ENCODE results near the gene SFMBT2. TPM values are rescaled to one million over a fixed set of nuclear protein-coding genes. Genes with fewer than 3 reads are reported as not detected.

The SFMBT2 gene
- total and polyA plus RNA-seq, 2 donors, result 5.0 to 30.9 TPM

GRCh38 chr10:7248585-7249164 lies 162.2 kb downstream of the SFMBT2 start:
- 83% methylated on average over 11 of the region's 11 CpGs for WGBS
- DNase-seq (ENCODE audit: extremely low spot score), result no peak

GRCh38 chr10:7248148-7248547 lies 162.7 kb downstream of the SFMBT2 start:
- Histone ChIP-seq H3K4me3 (ENCODE audit: low read depth, low read length) (no peak overlapping the region), H3K36me3 (ENCODE audit: insufficient read depth) (no peaks in the 10 kb centered on the region), H3K4me1 (ENCODE audit: insufficient read depth) (no peaks in the 10 kb centered on the region), H3K27ac (ENCODE audit: low read depth) (no peak overlapping the region)
- 85% methylated on average over 8 of the region's 8 CpGs for WGBS
- DNase-seq (ENCODE audit: extremely low spot score), result no peak

More at GRCh38 chr10:7248585-7249164, 162.2 kb downstream of the SFMBT2 start:
- Histone ChIP-seq H3K36me3 (ENCODE audit: insufficient read depth) (no peaks in the 10 kb centered on the region), H3K4me1 (ENCODE audit: insufficient read depth) (no peaks in the 10 kb centered on the region), H3K27ac (ENCODE audit: low read depth) (no peak overlapping the region), H3K4me3 (ENCODE audit: low read depth, low read length) (no peak overlapping the region)

- no peak for DNase-seq (ENCODE audit: extremely low spot score)
Measured at GRCh38 chr10:7245505-7245904, 165.3 kb downstream of the SFMBT2 start.

GRCh38 chr10:7243873-7244272 lies 167.0 kb downstream of the SFMBT2 start:
- no peak overlapping the region for H3K27ac ChIP-seq (ENCODE audit: low read depth)
- H3K36me3 ChIP-seq (ENCODE audit: insufficient read depth), result no peaks in the 10 kb centered on the region
- DNase-seq (ENCODE audit: extremely low spot score), result no peak
- WGBS, result 43% methylated on average over 3 of the region's 3 CpGs
- no peaks in the 10 kb centered on the region for H3K4me1 ChIP-seq (ENCODE audit: insufficient read depth)
- no peak overlapping the region for H3K4me3 ChIP-seq (ENCODE audit: low read depth, low read length)

More at GRCh38 chr10:7245505-7245904, 165.3 kb downstream of the SFMBT2 start:
- H3K27ac ChIP-seq (ENCODE audit: low read depth), result no peak overlapping the region
- H3K36me3 ChIP-seq (ENCODE audit: insufficient read depth), result no peaks in the 10 kb centered on the region
- no peaks in the 10 kb centered on the region for H3K4me1 ChIP-seq (ENCODE audit: insufficient read depth)
- WGBS, result 83% methylated on average over 4 of the region's 4 CpGs
- no peak overlapping the region for H3K4me3 ChIP-seq (ENCODE audit: low read depth, low read length)

- Histone ChIP-seq H3K27ac (ENCODE audit: low read depth) (no peak overlapping the region), H3K4me3 (ENCODE audit: low read depth, low read length) (no peak overlapping the region), H3K4me1 (ENCODE audit: insufficient read depth) (no peaks in the 10 kb centered on the region), H3K36me3 (ENCODE audit: insufficient read depth) (no peaks in the 10 kb centered on the region)
- WGBS, result 97% methylated on average over 6 of the region's 6 CpGs
- DNase-seq (ENCODE audit: extremely low spot score), result no peak
Measured at GRCh38 chr10:7243139-7243538, 167.7 kb downstream of the SFMBT2 start.

GRCh38 chr10:7239312-7239985 lies 171.4 kb downstream of the SFMBT2 start:
- no peak overlapping the region for H3K27ac ChIP-seq (ENCODE audit: low read depth)
- H3K4me3 ChIP-seq (ENCODE audit: low read depth, low read length), result no peak overlapping the region
- DNase-seq (ENCODE audit: extremely low spot score), result no peak
- 74% methylated on average over 5 of the region's 5 CpGs for WGBS
- no peaks in the 10 kb centered on the region for H3K36me3 ChIP-seq (ENCODE audit: insufficient read depth)
- H3K4me1 ChIP-seq (ENCODE audit: insufficient read depth), result no peaks in the 10 kb centered on the region

- peaks cover 1% of the 10 kb centered on the region for H3K36me3 ChIP-seq (ENCODE audit: insufficient read depth)
- no peaks in the 10 kb centered on the region for H3K4me1 ChIP-seq (ENCODE audit: insufficient read depth)
- H3K27ac ChIP-seq (ENCODE audit: low read depth), result no peak overlapping the region
- H3K4me3 ChIP-seq (ENCODE audit: low read depth, low read length), result no peak overlapping the region
- no peak for DNase-seq (ENCODE audit: extremely low spot score)
- 97% methylated on average over 3 of the region's 3 CpGs for WGBS
Measured at GRCh38 chr10:7235376-7235775, 175.5 kb downstream of the SFMBT2 start.

- no peaks in the 10 kb centered on the region for H3K4me1 ChIP-seq (ENCODE audit: insufficient read depth)
- DNase-seq (ENCODE audit: extremely low spot score), result no peak
- H3K27ac ChIP-seq (ENCODE audit: low read depth), result no peak overlapping the region
- 87% methylated on average over 3 of the region's 3 CpGs for WGBS
- H3K36me3 ChIP-seq (ENCODE audit: insufficient read depth), result peaks cover 1% of the 10 kb centered on the region
- H3K4me3 ChIP-seq (ENCODE audit: low read depth, low read length), result no peak overlapping the region
Measured at GRCh38 chr10:7234109-7234508, 176.7 kb downstream of the SFMBT2 start.

GRCh38 chr10:7233259-7233991 lies 177.4 kb downstream of the SFMBT2 start:
- H3K4me1 ChIP-seq (ENCODE audit: insufficient read depth), result no peaks in the 10 kb centered on the region
- H3K4me3 ChIP-seq (ENCODE audit: low read depth, low read length), result no peak overlapping the region
- H3K36me3 ChIP-seq (ENCODE audit: insufficient read depth), result peaks cover 1% of the 10 kb centered on the region
- WGBS, result 73% methylated on average over 4 of the region's 4 CpGs
- DNase-seq (ENCODE audit: extremely low spot score), result no peak
- H3K27ac ChIP-seq (ENCODE audit: low read depth), result no peak overlapping the region

GRCh38 chr10:7231509-7232414 lies 179.1 kb downstream of the SFMBT2 start:
- Histone ChIP-seq H3K4me3 (ENCODE audit: low read depth, low read length) (no peak overlapping the region), H3K27ac (ENCODE audit: low read depth) (no peak overlapping the region), H3K4me1 (ENCODE audit: insufficient read depth) (no peaks in the 10 kb centered on the region), H3K36me3 (ENCODE audit: insufficient read depth) (peaks cover 1% of the 10 kb centered on the region)
- no peak for DNase-seq (ENCODE audit: extremely low spot score)
- WGBS, result 77% methylated on average over 9 of the region's 9 CpGs

- Histone ChIP-seq H3K4me1 (ENCODE audit: insufficient read depth) (no peaks in the 10 kb centered on the region), H3K36me3 (ENCODE audit: insufficient read depth) (peaks cover 1% of the 10 kb centered on the region), H3K27ac (ENCODE audit: low read depth) (no peak overlapping the region), H3K4me3 (ENCODE audit: low read depth, low read length) (no peak overlapping the region)
- no peak for DNase-seq (ENCODE audit: extremely low spot score)
- 85% methylated on average over 4 of the region's 4 CpGs for WGBS
Measured at GRCh38 chr10:7230951-7231350, 179.9 kb downstream of the SFMBT2 start.

- H3K4me3 ChIP-seq (ENCODE audit: low read depth, low read length), result no peak overlapping the region
- peaks cover 1% of the 10 kb centered on the region for H3K36me3 ChIP-seq (ENCODE audit: insufficient read depth)
- no peak overlapping the region for H3K27ac ChIP-seq (ENCODE audit: low read depth)
- no peaks in the 10 kb centered on the region for H3K4me1 ChIP-seq (ENCODE audit: insufficient read depth)
- DNase-seq (ENCODE audit: extremely low spot score), result no peak
- WGBS, result 93% methylated on average over 4 of the region's 4 CpGs
Measured at GRCh38 chr10:7230036-7230435, 180.8 kb downstream of the SFMBT2 start.

GRCh38 chr10:7225133-7225532 lies 185.7 kb downstream of the SFMBT2 start:
- WGBS, result 95% methylated on average over 8 of the region's 8 CpGs

More at GRCh38 chr10:7225133-7225532, 185.7 kb downstream of the SFMBT2 start:
- Histone ChIP-seq H3K27ac (ENCODE audit: low read depth) (no peak overlapping the region), H3K4me3 (ENCODE audit: low read depth, low read length) (no peak overlapping the region), H3K36me3 (ENCODE audit: insufficient read depth) (no peaks in the 10 kb centered on the region), H3K4me1 (ENCODE audit: insufficient read depth) (no peaks in the 10 kb centered on the region)
- no peak for DNase-seq (ENCODE audit: extremely low spot score)
